GM18508 (cell line): ENCODE results near the gene RAB27A.
"Not testable (repeated sequence)": the region's sequence is repeated elsewhere in the genome, so short reads cannot be mapped to it uniquely, and the experiment has no call there.

Experiments used
- ATAC-seq: cut with Tn5 transposase; IDR thresholded peaks from one replicate; pipeline ENCODE4 v1.9.1; 2021; ENCODE audit warnings: moderate number of reproducible peaks; ENCODE audit not compliant: insufficient read depth, unreplicated experiment

Gene RAB27A

GRCh38 chr15:55253580-55253979, 36.0 kb downstream of the RAB27A start:
- ATAC-seq: no peak

GRCh38 chr15:55252201-55252600, 37.4 kb downstream of the RAB27A start:
- not testable (repeated sequence) for ATAC-seq

GRCh38 chr15:55250941-55251340, 38.7 kb downstream of the RAB27A start:
- no peak for ATAC-seq

GRCh38 chr15:55250392-55250791, 39.2 kb downstream of the RAB27A start:
- no peak for ATAC-seq

- not testable (repeated sequence) for ATAC-seq
Observed at GRCh38 chr15:55249885-55250284, 39.7 kb downstream of the RAB27A start.

- ATAC-seq: no peak
Observed at GRCh38 chr15:55248895-55249294, 40.7 kb downstream of the RAB27A start.

GRCh38 chr15:55247766-55248427, 41.7 kb downstream of the RAB27A start:
- no peak for ATAC-seq

GRCh38 chr15:55247311-55247710, 42.3 kb downstream of the RAB27A start:
- ATAC-seq: no peak

GRCh38 chr15:55246567-55246966, 43.0 kb downstream of the RAB27A start:
- ATAC-seq: no peak

GRCh38 chr15:55245059-55245458, 44.6 kb downstream of the RAB27A start:
- ATAC-seq: no peak

- no peak for ATAC-seq
Observed at GRCh38 chr15:55241891-55242290, 47.7 kb downstream of the RAB27A start.

- ATAC-seq: no peak
Observed at GRCh38 chr15:55241186-55241585, 48.4 kb downstream of the RAB27A start.

- ATAC-seq: no peak
Observed at GRCh38 chr15:55240125-55240760, 49.4 kb downstream of the RAB27A start.

GRCh38 chr15:55239440-55240124, 50.0 kb downstream of the RAB27A start:
- ATAC-seq: no peak

GRCh38 chr15:55238877-55239276, 50.7 kb downstream of the RAB27A start:
- no peak for ATAC-seq

- ATAC-seq: no peak
Observed at GRCh38 chr15:55237219-55238130, 52.1 kb downstream of the RAB27A start.

GRCh38 chr15:55235546-55236036, 54.0 kb downstream of the RAB27A start:
- ATAC-seq: no peak

- no peak for ATAC-seq
Observed at GRCh38 chr15:55234800-55235104, 54.9 kb downstream of the RAB27A start.

- ATAC-seq: no peak
Observed at GRCh38 chr15:55234104-55234799, 55.4 kb downstream of the RAB27A start.

- no peak for ATAC-seq
Observed at GRCh38 chr15:55231455-55231854, 58.2 kb downstream of the RAB27A start.
